ENCODE results near the gene COPS2. TPM values are rescaled to one million over a fixed set of nuclear protein-coding genes. Genes with fewer than 3 reads are reported as not detected.

Gene COPS2
- total and polyA plus RNA-seq, 2 of the 13 experiments (the other 11 are each of a cell fraction or from before 2014, with no cell fraction given), result 37.8 to 66.3 TPM

GRCh38 chr15:49155110-49155833 lies at the start of gene COPS2 (continued):
- TF ChIP-seq ZNF615 (CRISPR knock-in tag; IDR thresholded peaks at IDR 0.05; ENCODE audit: borderline replicate concordance) (peak; percentile 10; the same call in 1 of the 2 replicates), ZFP41 (CRISPR knock-in tag; IDR thresholded peaks at IDR 0.05; ENCODE audit: borderline replicate concordance) (no peak), ZNF761 (CRISPR knock-in tag; conservative IDR thresholded peaks at IDR 0.05) (no peak), ZMAT5 (CRISPR knock-in tag; IDR thresholded peaks at IDR 0.05; ENCODE audit: borderline replicate concordance, low read depth) (no peak; the same call in 1 of the 2 replicates), PAX8 (CRISPR knock-in tag; IDR thresholded peaks at IDR 0.05; ENCODE audit: borderline replicate concordance) (no peak), RBM22 (optimal IDR thresholded peaks at IDR 0.05; ENCODE audit: low read length) (peak; percentile 94), EED (CRISPR knock-in tag; IDR thresholded peaks at IDR 0.05) (no peak), AHDC1 (CRISPR knock-in tag; IDR thresholded peaks at IDR 0.05; ENCODE audit: borderline replicate concordance) (no peak), ZNF124 (CRISPR knock-in tag; IDR thresholded peaks at IDR 0.05) (peak; percentile 75; the same call in 1 of the 2 replicates), ZBTB7B (CRISPR knock-in tag; IDR thresholded peaks at IDR 0.05) (peak; percentile 43; the same call in 1 of the 2 replicates), HINFP (CRISPR knock-in tag; IDR thresholded peaks at IDR 0.05; ENCODE audit: low read depth) (peak; percentile 35; the same call in 1 of the 2 replicates), TEF (CRISPR knock-in tag; IDR thresholded peaks at IDR 0.05) (no peak), ZNF800 (CRISPR knock-in tag; IDR thresholded peaks at IDR 0.05) (no peak), ZNF224 (CRISPR knock-in tag; IDR thresholded peaks at IDR 0.05) (peak; percentile 54; the same call in 1 of the 2 replicates), ZNF580 (CRISPR knock-in tag; IDR thresholded peaks at IDR 0.05; ENCODE audit: borderline replicate concordance, low read depth) (peak; percentile 86; the same call in 1 of the 2 replicates), PAWR (CRISPR knock-in tag; IDR thresholded peaks at IDR 0.05; ENCODE audit: borderline replicate concordance) (no peak), CCDC6 (CRISPR knock-in tag; IDR thresholded peaks at IDR 0.05) (0 out of 2 replicates have a peak, but pooled peaks have one; percentile 59), NFE2L1 (CRISPR knock-in tag; IDR thresholded peaks at IDR 0.05; ENCODE audit: borderline replicate concordance) (no peak)

Data from HepG2 (cell line).